ENCODE measurements around the gene VENTX.

Gene VENTX, protein sequence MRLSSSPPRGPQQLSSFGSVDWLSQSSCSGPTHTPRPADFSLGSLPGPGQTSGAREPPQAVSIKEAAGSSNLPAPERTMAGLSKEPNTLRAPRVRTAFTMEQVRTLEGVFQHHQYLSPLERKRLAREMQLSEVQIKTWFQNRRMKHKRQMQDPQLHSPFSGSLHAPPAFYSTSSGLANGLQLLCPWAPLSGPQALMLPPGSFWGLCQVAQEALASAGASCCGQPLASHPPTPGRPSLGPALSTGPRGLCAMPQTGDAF

DNA sequence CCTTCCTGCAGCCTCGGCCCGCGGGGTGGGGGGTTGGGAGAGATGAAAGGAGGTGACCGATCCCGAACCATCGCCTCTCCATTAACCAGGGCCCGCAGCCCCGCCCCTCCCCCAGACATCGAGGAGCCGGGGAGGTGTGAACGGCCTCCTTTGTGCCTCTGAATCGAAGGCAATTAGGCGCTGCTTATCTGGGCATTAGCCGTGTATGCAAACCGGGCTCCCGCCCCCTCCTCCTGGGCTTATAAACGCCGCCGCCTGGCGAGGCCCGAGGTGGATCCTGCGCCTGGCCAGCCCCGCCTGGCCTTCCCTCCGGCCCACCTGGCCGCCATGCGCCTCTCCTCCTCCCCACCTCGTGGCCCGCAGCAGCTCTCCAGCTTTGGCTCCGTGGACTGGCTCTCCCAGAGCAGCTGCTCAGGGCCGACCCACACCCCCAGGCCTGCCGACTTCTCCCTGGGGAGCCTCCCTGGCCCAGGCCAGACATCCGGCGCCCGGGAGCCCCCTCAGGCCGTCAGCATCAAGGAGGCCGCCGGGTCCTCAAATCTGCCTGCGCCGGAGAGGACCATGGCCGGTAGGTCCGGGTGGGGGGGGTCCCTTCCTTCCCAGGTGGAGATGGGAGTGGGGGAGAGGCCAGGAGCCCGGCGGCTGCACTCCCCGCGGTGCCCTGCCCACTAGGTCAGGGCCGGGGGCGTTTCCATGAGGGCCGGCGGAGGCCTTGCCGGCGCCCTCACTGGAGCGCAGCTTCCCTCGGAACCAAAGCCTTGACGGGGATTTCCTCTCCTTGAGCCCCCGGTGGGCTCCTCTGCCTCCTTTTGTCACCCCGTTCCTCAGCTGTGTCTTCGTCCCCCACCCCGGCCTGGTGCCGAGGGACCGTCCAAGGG, at the start of gene VENTX:
Gene VENTX, plus strand, starts transcription at position 268 of the 878 bp plus-strand sequence. Its CDS starts 60 bp downstream, at position 328.
- no peak for DNase-seq

DNA sequence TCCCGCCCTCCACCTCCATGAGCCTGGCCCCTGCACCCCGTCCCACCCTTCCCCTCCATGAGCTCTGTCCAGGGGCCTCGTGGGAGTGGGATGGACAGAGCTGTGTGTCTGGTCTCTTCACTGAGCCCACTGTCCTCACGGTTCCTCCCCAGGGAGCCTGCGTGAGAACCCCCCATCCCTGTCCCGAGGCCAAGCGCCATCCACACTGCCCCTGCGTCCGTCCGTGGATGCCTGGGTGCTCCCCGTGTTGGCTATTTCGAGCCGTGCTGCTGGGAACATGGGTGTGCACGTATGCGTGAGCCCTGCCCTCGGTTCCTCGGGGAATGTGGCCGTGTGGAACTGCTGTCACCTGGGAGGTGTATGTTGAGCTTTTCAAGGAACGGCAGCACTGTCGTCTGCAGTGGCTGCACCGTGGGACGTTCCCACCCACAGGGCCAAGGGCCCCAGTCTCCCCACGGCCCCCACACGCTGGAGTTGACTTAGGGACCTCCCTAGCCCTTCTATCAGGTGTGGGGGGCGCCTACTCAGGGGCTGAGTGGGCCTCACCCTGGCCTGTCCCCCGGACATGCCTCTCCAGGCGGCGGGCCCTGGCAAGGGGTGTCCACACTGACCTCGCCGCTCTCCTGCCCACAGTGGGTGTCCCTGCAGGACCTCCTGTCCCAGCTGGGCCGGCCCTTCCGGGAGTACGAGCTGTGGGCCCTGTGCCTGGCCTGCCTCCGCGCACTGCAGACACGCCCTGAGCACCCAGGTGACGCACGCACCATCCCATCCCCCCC, 49.6 kb upstream of the VENTX start:
- DNase-seq = no peak

DNA sequence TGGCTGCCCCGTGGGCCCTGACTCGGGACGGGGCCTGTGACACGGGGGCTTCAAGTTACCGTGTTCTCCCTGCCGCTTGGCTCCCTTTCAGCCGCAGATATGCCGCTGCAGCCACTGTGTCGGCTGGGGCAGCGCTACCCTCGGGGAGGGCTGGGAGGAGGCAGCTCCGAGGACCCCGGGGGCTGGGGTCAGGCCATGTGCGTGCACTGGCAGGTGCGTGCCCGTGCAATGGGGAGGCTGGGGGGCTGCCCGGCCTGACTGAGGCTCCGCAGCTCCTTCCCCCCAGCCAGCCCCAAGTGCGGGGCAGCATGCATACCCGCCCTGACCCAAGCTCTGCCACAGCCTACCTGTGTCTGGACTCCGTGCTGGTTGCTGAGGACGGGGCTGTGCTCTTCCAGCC, 48.4 kb upstream of the VENTX start:
- no peak for DNase-seq

DNA sequence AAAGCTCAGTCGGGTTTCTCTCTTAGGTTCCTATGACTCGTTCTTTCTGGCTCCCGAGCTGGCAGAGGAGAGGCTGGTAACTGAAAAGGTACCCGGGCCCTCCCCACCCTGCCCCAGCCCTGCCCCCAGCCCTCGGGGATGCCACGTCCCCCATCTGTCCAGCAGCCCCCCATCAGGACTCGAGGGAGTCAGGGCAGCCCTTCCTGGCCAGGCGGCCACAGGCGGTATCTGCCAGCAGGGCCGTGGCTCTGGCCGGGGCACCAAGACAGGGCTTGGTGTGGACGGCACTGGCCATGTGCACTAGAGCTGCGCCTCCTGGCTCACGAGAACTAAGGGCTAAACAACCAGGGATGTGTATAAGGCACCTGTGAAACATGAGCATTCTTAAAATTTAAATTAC, 47.9 kb upstream of the VENTX start:
- no peak for DNase-seq

DNA sequence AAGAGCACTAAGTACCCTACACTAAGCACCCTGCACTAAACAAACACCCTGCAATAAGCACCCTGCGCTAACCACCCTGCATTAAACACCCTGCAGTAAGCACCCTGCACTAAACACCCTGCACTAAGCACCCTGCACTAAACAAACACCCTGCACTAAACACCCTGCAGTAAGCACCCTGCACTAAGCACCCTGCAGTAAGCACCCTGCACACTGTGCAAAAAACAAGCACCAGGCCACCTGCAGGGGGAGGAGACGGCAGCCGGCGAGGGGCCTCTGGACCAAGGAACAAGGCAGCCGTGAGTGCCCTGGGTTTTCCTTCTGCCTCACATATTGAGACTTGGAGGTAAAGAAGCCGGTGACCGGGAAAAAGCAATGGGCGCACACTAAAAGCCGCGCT, 47.4 kb upstream of the VENTX start:
- DNase-seq = no peak

DNA sequence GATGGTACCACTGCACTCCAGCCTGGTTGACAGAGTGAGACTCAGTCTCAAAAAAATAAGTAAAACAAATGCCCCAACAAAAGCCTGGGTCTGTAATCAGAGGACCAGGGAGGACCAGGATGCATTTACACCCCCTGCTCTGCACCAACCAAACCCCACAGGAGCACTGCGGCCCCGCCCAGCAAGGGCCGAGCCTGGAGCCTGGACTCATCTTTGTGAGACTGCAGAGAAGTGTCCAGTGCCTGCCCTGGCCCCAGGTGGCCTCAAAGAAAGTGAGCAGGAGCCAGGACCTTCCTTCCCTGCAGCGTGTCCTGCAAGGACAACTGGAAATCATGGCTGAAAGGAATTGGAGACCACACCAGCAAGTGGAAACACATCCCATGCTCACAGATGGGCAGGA, 46.0 kb upstream of the VENTX start:
- DNase-seq = no peak

DNA sequence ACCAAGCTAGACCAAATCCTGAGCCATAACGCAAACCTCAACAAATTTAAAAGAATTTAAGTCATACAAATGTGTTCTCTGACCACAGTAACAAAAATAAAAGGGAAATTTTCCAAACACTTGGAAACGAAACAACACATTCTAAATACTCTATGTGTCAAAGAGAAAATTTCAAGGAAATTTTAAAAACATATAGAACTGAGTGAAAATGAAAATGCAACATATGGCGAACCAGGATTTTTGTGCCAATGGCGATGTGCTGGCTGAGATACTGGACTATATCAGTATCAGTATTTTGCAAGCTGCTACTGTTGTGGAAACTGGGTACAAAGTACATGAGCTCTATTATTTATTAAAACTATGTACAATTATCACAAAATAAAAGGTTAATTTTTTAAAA, 43.5 kb upstream of the VENTX start:
- no peak for DNase-seq

DNA sequence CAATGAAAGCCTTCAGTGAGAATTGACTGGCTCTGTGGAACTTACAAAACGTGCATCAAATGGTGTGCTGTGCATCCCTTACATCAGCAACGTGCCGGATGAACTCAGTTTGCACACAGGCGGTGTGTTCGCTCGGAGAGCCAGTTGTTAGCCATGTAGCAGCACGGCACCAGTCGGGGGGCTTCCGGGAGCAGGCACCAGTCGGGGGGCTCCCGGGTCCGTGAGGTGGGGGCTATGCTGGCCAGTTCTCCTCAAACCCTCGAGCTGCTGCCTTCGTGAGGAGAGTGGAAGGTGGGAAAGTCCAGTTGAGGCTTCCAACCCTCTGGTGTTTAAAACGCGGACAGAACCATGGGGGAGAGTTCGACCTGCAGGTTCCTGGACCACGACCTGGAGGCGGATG, 42.6 kb upstream of the VENTX start:
- no peak for DNase-seq

DNA sequence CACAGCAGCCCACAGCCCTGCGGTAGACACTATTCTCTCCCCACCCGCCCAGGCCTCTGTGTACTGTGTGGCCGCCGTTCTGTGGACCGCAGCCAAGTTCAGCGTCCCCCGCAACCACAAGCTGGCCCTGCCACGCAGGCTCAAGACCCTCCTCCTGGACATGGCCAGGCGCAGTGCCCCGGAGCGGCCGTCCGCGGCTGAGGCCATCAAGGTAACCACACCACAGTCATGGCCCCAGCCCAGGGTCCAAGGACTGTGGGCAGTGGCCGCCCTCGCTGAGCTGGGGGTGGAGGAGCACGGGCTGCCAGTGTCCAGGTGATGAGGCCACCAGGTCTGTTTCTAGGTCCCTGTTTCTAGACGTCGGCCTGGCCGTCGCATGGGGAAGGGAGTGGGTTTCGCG, 42.0 kb upstream of the VENTX start:
- DNase-seq = no peak

DNA sequence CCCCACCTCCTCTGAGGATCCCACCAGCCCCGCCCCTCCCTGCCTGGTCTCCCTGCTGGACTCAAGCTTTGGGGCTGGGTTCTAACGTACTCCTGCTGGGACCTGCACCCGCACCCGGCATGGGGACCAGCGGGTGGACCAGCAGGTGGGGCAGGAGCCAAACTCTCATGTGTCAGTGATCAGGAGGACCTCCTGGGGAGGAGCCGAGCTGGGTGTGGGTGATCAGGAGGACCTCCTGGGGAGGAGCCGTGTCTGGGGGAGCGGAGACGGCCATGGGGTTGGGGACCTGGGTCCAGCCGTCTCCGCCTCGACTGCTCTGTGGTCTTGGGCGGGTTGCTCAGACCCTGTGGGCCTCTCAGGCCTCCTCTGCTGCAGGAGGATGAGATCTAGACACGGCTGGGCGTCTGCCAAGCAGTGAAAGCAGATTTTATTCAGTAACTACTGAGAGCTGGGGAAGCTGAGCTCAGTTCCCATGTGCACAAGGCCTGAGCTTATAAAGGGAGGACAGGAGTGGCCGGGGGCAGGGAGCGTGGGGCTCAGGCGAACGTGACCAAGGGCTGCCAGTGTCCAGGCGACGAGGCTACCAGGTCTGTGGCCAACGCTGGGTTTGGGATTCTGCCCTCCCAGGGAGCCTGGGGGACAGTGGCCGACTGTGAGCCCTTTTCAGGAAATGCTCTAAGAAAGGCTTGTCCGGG, 41.3 kb upstream of the VENTX start:
- peak; percentile 49 for DNase-seq

DNA sequence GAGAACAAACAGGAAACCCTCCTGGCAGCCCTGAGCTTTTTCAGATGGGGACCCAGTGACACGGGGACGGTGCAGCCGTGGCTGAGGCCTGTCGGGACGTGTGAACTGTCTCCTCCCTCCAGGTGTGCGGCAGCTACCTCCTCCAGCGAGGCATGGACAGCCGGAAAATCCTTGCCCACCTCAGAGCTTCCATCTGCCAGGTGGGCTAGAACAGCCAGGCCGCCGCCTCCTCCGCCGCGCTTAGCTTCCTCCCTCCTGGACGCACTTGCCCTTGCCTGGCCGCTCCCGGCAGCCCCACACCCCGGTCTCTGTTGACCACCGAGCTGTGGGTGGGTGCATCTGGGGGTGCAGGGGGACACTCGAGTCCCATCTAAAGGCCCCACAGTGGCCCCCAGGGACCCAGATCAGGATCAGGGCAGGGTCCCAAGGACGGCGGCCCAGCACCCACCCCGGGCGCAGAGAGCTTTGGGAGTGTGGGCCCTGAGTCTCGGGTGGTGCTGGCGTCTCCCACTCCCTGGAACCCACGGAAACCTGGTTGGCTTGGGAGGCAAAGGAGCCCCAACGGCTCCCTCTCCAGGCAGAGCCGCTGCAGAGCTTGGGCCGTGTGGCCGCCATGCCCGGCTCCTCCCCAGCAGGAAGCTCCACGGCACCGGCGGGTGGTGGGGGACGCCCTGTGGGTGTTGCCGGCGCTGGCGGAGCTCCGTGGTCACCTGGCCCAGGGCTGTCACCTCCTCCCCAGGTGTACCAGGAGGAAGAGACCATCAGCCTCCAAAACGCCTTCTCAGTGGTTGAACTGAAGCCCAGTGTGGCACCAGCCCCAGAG, 40.5 kb upstream of the VENTX start:
- DNase-seq = no peak

DNA sequence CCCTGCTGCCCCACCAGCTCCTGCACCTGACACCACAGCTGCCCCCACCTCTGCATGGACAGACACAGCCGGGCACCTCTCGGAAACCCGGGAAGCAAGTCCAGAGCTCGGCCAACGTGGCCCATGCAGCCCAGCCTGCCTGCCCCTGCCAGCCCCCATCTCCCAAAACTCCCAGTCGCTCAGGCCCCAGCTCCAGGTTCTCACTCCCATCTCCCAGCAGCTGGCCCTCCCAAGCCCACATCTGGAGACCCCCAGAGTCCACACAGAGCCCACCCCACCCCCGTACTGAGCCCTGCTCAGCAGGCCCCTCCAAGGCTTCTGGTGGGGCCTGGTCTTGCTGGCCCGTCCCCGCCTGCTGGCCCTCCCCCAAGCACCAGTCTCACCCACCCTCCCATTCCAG, 39.9 kb upstream of the VENTX start:
- no peak for DNase-seq

DNA sequence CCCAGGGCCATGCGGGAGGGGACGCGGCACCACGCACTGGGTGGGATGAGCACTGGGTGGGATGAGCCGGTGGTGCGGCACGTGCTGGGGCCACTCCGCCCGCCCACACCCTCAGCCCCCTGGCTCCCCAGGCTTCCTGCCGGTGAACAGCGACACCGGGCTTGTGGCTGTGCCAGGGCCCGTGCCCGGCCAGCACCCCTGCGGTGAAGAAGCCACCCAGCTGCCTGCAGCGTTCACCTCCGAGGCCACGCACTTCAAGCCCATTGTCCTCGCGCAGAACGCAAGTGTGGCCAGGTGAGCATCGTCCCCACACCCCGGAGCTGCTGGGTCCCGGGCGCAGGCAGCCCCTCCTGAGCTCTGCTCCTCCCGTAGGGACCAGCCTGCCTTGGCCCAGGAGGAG, 39.4 kb upstream of the VENTX start:
- no peak for DNase-seq

DNA sequence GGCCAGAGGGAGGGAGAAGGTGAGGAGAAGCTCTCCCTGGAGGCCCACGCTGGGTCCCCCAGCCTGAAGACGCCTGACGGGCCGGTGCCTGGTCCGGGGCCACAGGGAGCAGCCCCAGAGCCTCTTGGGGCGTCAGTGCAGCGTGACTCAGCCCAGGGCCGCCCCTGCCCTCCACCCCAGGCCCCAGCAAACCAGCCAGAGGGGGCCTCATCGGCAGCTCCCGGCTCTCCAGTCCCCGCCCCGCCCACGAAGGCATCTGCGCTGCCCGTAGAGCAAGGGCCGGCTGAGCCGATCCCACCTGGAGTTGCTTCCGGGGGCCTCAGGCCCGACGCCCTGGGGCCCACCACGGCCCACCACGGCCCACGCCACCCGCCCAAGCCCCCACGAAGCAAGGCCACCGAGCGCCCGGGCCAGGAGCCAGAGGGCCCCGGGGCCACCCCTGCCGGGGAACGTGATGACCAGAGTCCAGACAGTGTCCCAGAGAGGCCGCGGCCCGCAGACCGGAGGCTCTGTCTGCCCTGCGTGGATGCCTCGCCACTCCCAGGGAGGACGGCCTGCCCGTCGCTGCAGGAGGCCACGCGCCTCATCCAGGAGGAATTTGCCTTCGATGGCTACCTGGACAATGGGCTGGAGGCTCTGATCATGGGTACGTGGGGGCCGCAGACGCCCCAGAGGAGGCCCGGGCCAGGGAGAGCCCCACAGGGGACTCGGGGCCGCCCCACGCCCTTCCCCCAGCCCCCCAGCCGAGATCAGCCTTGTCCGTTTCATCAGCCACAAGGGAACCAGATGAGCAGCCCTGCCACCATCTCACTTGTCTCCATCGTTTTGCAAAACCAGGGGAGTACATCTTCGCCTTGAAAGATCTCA, 38.8 kb upstream of the VENTX start:
- no peak for DNase-seq

DNA sequence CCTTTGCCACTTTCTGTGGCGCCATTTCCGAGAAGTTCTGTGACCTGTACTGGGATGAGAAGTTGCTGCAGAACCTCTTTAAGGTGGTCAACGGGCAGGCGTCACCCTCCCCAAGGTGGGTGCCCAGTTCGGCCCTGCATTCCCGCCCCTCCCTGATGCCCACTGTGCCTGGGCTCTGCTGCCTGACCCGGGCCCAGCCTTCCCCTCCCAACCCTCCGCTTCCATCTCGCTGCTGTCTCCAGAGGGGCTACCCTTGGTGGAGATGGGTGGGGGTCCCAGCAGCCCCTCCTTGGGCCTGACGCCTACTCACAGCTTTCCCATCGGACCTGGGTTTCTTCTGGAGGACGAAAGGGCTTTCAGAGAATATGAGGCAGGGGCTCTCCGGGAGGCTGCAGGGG, 38.2 kb upstream of the VENTX start:
- no peak for DNase-seq

DNA sequence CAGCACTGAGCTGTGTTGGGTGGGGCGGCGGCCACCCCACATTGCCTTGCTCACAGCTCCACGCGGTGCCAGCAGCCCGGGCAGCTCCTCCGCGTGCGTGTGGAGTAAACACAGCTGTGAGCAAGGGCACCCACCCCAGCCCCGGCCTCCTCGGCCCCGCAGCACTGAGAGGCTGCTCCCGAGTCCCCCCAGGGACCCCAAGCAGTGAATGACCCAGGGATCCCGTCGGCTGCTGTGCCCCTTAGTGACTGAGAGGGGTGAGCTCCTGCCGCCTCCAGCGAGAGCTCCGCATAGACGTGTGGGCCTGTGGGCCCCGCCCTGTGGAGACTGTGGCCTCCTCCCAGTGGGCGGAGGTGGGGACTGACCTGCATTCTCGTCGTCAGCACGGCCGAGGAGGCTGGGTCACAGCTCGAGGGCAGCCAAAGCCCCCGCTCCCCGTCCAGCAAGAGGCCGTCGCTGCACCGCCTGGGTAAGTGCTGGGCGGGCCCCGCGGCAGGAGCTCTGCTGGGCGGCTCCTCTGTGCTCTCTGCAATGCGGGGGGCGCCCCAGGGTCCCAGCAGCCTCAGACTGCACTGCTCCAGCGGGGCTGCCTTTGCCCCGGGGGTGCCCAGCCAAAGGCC, 37.6 kb upstream of the VENTX start:
- no peak for DNase-seq

DNA sequence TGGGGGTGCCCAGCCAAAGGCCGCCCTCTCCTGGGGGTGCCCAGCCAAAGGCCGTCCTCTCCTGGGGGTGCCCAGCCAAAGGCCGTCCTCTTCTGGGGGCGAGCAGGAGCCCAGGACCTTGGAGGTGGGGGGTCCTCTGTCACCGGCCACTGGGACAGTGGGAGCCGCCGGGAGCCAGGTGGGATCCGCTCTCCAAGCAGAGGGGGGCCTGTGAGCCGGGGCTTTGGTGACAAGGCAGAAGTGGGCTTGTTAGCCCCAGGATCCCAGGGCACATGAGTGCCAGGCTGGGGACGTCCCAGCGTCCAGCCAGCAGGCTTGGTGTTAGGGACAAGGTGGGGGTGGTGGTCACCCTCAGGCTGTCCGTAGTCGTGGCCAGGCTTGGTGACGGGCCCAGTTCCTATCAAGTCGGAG, 37.0 kb upstream of the VENTX start:
- DNase-seq = no peak

DNA sequence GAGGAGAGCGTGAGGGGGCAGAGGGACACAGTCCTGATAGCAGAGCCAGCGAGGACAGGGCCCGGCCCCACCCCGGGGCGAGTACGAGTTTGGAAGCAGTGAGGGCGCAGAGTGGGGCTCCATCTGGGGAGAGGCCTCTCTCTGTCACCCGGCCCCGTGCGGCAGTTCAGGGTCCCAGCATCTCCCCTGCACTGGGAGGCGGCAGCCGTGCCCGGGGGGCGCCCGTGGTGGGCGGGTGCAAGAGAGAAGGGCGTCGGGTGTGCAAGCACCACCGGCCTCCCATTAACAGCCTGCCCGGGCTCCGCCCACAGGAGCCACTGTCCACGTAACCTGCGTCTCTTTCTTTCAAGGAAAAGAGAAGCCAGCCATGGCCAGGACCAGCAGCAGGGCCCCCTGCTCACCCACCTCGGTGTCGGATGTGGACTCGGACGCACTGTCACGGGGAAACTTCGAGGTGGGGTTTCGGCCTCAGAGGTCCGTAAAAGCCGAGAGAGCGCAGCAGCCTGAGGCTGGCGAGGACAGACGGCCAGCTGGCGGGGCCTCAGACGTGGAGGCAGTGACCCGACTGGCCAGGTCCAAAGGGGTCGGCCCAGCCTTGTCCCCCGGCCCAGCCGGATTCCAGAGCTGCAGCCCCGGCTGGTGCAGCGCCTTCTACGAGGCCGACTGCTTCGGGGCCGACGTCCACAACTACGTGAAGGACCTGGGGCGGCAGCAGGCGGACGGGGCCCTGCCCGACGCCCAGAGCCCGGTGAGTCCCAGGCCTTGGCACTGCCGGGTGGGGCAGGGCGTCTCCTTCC, 36.3 kb upstream of the VENTX start:
- DNase-seq = no peak

DNA sequence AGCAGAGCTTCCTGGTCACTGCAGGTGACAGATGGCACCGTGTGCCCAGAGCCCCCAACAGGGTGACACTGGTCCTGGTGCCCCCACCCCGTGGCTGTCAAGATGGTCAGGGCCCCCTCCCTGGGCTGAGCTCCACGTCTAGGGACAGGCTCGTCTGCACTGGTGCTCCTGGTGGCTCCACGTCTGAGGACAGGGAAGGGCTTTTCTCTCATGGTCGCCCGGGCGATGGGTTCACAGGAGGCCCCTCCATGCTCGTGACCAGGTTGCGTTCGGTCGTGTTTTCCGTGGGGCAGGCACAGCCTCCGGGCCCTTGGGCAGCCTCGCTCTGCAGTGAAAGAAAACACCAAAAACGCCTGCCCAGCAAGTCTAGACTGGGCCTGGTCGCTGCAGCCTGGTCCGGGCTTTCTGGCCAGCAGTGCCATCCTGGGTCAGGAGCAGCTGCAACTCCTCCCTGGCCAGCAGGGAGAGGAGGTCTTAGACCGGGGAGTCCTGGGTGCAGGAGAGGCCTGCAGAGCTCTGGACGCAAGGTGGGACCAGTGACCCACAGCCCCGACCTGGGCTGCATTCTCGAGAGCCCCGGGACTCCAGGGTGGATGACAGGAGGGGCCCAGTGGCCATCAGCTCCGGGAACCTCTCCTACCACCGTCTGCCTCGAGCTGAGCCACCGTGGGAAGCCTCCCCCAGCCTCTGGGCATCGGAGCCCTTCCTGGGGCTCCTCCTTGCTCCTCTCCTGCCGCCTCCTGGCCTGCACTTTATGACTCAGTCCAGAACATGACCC, 35.5 kb upstream of the VENTX start:
- DNase-seq = no peak

All from femur (tissue), 1 donor.